Motor neuron (in vitro differentiated cells): ENCODE results near the gene CTU1. TPM values are rescaled to one million over a fixed set of nuclear protein-coding genes. Genes with fewer than 3 reads are reported as not detected.

Experiments
- ATAC-seq, 8 experiments: fragments of 200-7000 bp; cut with Tn5 transposase; replicated peaks in 6 of 8; 2 replicates each; pipeline ENCODE4 v1.8.0; 2021; ENCODE audit warnings: mild to moderate bottlenecking in 8 of 8, moderate library complexity in 8 of 8
- H3K27ac ChIP-seq, 2 donors: fragments of 250-450 bp; sonication (Bioruptor Pico); 2 replicates each; pipeline ENCODE4 v1.9.0; 2021; ENCODE audit warnings: antibody characterized with exemption in 2 of 2, mild to moderate bottlenecking in 2 of 2, moderate library complexity in 1 of 2
- H3K4me1 ChIP-seq, 2 donors: fragments of 250-450 bp; sonication (Bioruptor Pico); replicated peaks in 1 of 2; 2 replicates each; pipeline ENCODE4 v1.6.1; 2021; ENCODE audit warnings: antibody characterized with exemption in 2 of 2, mild to moderate bottlenecking in 2 of 2, moderate library complexity in 1 of 2
- H3K4me3 ChIP-seq, 5 donors: fragments of 250-450 bp; sonication (Bioruptor Pico); 2 replicates each; pipeline ENCODE4 v1.9.0; 2021; ENCODE audit warnings: antibody characterized with exemption in 5 of 5, mild to moderate bottlenecking in 5 of 5, moderate library complexity in 4 of 5
- WGBS, 10 experiments: fragments of 450-650 bp; shearing (Covaris generic); methylation state at CpG; one replicate each; pipeline ENCODE4 v1.0.0; 2022; 5-methylcytosine and 5-hydroxymethylcytosine counted together
- in situ Hi-C, 9 experiments: fragments of 400-800 bp; cut with MboI; loops; one replicate each; pipeline ENCODE4 v1.15.0; 2021; ENCODE audit warnings: low sequenced_read_pairs in 9 of 9, low pct_unique_long_range_greater_than_20kb in 2 of 9; ENCODE audit not compliant: unreplicated experiment in 9 of 9
- total RNA-seq, 8 experiments: library from RNA; unstranded; fragments of 300-600 nt; gene quantifications; 2 replicates each; pipeline versions ENCODE4 v1.2.3 to v1.2.4, GENCODE V29; 2022

Gene CTU1
- total RNA-seq, 8 experiments from 2014 or later: 1.7 to 4.0 (median 2.5) TPM

DNA sequence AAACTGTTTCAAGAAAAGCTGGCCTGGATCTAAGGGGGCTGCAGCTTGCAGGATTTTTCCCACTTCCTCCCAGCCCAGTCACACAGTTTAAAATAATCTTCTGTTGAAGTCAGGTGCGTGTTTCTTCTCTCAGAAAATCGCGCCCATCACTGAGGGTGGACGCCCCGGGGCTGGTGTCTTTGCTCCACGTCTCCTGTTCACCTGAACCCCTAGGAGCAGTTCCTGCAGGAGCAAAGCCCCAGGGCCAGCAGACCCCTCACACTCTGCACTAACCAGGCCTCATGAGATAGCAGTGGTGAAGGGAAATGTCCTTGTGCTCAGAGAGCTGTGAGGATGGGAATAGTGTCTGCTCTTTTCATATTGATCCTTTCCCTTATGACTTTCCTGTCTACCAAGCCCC is 33.0 kb upstream of the CTU1 start:
- 40 to 62% (median 60%) methylated on average over 1 to 6 of the region's 6 CpGs; no CpG with 5 or more reads in 7 of the 10 experiments for WGBS, 10 experiments
- in situ Hi-C loops: no loop called here
- ATAC-seq: no peak
- Histone ChIP-seq H3K27ac (no peak overlapping the region), H3K4me1 (peaks cover 0 to 2% of the 10 kb centered on the region in 2 donors), H3K4me3 (no peak overlapping the region)

DNA sequence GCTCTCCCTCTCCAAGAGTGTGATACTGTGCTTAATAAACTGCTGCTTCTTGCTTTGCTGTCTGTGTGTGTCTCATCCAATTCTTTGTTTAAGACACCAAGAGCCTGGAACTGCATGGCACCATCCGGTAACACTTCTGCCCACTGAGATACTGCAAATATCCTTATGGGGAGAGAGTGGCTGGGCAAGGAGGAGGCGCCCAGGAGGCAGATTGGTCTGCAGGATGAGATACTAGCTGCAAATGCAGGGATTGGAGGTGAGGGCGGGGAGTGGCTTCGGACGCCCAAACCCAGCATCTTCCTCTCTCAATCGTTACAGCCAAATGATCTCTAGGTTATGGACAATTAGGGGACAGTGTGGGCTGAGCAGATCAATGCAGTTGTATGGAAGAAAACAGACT is 32.2 kb upstream of the CTU1 start:
- H3K27ac ChIP-seq: no peak overlapping the region
- in situ Hi-C loops: no loop called here
- WGBS, 10 experiments: 16 to 73% (median 30%) methylated on average over 1 to 6 of the region's 6 CpGs; no CpG with 5 or more reads in 2 of the 10 experiments
- peaks cover 0 to 2% of the 10 kb centered on the region in 2 donors for H3K4me1 ChIP-seq
- no peak for ATAC-seq
- no peak overlapping the region for H3K4me3 ChIP-seq

DNA sequence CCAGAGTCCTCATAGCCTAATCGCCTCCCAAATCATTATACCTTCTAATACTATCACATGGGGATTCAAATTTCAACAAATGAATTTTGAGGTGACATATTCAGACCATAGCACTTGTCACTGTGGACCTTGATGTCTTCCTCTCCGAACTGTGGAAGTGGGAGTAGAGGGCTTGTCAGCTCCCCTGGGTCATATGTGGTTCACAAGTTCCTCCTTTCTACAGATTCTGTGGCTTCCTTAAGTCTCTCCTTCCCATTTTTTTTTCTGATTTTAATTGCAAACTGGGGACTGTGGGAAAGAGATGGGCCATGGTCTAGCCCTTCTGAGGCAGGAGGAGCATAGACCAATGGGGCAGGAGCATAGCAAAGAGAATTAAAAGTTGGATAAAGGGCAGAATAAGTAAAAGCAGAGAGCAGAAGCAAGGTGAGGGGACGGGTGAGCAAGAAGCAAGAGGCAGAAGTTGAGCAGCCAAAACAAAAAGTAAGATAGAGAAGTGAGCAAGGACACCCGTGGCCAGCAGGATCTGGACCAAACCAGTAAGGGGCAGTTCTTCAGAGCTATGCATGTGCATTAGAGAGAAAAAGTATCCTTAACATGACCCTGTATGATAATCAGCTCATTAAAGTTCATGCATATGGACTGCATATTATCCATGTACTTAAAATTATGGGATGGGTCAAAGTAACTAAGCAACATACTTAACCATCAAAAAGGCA is 31.2 kb upstream of the CTU1 start:
- 0 to 90% (median 53%) methylated on average over 1 to 4 of the region's 4 CpGs for WGBS, 10 experiments
- Histone ChIP-seq H3K4me1 (peaks cover 0 to 2% of the 10 kb centered on the region in 2 donors), H3K4me3 (no peak overlapping the region), H3K27ac (no peak overlapping the region)
- in situ Hi-C loops: no loop called here
- peak in 1 of 8 experiments; percentile 90 for ATAC-seq

DNA sequence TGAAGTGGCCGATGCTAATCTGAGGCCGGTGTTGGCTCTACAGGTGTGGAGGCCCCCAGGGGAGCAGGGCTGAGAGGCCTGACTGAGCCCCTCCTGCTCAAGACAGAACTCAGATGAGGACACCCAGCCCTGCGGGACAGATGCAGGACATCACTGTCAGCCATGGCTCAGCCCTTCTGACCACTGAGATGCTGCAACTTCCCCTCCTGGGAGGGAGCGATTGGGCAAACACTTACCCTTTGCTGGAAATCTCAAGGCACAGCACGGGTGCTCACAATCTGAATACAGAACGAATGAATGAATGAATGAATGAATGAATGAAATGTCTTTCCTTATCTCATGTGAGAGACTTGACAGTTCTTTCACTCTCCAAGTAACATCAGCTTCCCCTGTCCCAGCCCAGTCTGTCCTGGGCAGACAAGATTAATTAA is 30.4 kb upstream of the CTU1 start:
- no peak for ATAC-seq
- in situ Hi-C loops: no loop called here
- H3K4me3 ChIP-seq: no peak overlapping the region
- H3K27ac ChIP-seq: no peak overlapping the region
- H3K4me1 ChIP-seq: peaks cover 0 to 2% of the 10 kb centered on the region in 2 donors
- 0 to 92% (median 41%) methylated on average over 1 to 4 of the region's 6 CpGs; no CpG with 5 or more reads in 2 of the 10 experiments for WGBS, 10 experiments

DNA sequence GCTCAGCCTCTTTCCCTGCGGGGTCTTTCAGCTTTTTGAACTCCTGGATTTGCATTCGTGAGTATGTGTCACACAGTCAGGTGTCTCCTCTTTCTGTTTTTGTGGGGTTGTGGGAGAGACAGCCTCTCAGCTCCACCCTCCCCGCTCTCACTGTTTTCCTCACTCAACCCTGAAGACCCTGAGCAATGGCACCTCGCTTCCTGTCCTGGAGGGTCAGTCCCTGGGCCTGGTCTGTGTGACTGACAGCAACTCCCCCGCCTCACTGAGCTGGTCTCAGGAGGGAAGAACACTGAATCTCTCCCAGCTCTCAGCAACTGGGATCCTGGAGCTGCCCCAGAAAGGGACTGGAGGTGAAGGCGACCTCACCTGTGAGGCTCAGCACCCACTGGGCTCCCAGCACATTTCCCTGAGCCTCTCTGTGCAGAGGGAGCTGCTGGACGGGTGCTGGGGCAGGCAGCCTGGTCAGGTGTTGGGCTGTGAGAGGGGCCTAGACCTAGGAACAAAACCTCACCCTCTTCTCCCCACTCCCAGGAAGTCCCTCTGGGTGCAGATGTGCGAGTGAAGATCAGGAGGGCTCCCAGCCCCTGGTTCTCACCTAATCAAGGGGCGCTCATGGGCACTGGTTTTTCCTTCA is 29.7 kb upstream of the CTU1 start:
- Histone ChIP-seq H3K27ac (no peak overlapping the region), H3K4me1 (peaks cover 0 to 2% of the 10 kb centered on the region in 2 donors), H3K4me3 (no peak overlapping the region)
- no peak for ATAC-seq
- 12 to 80% (median 59%) methylated on average over 1 to 5 of the region's 9 CpGs; no CpG with 5 or more reads in 4 of the 10 experiments for WGBS, 10 experiments
- in situ Hi-C loops: no loop called here

DNA sequence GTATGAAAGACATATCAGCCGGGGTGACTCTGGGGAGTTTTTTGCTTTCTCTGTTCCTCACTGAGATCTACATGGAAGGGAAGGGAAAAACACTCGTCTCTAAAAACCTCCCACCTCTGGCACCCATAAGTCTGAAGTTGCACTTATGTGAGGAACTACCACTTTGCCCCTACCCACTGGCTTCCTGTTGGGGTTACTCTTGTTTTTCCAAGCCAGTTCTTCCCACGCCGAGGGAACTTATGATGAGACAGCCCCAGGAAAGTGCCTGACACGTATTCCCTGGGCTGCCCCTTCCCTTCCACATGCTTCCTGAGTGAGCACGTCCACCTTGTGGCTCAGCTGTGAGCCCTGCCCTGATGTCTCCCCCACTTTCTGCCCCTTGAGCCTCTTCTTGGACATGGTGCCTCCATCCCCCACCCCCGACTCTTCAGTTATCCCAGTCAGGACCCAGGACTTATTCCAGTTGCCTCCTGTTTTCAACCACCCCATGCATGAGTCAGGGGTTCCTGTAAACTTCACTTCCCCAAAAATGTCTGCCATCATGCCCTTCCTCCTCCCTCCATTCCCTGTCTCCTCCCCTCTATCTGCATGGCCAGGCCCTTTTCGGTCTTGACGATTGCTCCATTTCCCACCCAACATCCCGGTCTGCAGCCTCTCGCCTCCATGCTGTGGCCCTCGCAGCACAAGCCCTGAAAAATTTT is 28.8 kb upstream of the CTU1 start:
- peaks cover 0 to 2% of the 10 kb centered on the region in 2 donors for H3K4me1 ChIP-seq
- ATAC-seq: no peak
- in situ Hi-C loops: no loop called here
- no peak overlapping the region for H3K4me3 ChIP-seq
- WGBS, 10 experiments: 35 to 93% (median 59%) methylated on average over 1 to 8 of the region's 12 CpGs; no CpG with 5 or more reads in 1 of the 10 experiments
- no peak overlapping the region for H3K27ac ChIP-seq

DNA sequence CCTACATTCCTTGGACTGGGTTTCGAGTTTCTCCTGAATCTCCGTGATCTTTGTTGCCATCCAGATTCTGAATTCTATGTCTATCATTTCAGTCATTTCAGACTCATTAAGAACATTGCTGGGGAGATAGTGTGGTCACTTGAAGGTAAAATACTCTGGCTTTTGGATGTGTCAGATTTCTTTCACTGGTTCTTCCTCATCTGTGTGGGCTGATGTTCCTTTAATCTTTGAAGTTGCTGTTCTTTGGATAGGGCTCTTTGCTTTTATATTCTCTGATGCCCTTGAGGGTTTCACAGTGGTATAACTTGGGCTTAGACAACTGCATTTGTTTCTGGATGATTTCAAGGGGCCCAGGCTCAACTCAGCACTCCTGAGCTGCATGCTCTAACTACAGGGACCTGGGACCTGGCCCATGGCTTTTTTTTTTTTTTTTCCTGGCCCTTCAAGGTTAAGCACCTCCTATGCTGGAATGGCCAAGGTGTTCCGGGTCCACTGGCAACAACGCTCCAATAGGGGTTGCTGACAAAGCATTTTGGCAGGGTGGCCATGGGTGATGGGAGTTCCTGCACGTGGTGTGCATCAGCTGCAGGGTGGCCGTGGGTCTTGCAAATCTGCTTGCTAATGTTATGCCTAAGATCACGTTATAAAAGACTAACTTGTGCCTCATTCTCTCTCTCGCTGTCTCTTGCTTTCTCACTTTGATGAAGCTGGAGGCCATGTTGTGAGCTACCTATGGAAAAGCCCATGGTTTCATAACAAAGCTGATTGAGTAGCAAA is 28.0 kb upstream of the CTU1 start:
- ATAC-seq: no peak
- no peak overlapping the region for H3K27ac ChIP-seq
- peaks cover 0 to 2% of the 10 kb centered on the region in 2 donors for H3K4me1 ChIP-seq
- WGBS, 10 experiments: 18 to 85% (median 61%) methylated on average over 2 to 8 of the region's 8 CpGs
- in situ Hi-C loops: no loop called here
- no peak overlapping the region for H3K4me3 ChIP-seq

DNA sequence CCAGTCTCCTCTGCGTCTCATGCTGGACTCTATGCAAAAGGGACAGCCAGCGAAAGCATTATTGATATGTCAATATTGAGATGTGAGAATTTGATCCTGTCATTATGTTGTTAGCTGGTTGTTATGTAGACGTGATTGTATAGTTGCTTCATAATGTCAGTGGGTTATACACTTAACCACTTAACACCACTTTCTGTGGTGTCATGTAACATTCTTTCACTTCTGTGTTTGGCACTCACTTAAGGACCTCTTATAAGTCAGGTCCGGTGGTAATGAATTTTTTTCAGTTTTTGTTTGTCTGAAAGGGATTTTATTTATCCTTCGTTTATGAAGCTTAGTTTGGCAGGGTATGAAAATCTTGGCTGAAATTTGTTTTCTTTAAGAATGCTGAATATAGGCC is 26.8 kb upstream of the CTU1 start:
- H3K4me1 ChIP-seq: no peaks in the 10 kb centered on the region
- WGBS, 10 experiments: 20 to 85% (median 56%) methylated on average over 1 to 5 of the region's 5 CpGs
- no peak for ATAC-seq
- in situ Hi-C loops: no loop called here
- H3K27ac ChIP-seq: no peak overlapping the region
- H3K4me3 ChIP-seq: no peak overlapping the region

DNA sequence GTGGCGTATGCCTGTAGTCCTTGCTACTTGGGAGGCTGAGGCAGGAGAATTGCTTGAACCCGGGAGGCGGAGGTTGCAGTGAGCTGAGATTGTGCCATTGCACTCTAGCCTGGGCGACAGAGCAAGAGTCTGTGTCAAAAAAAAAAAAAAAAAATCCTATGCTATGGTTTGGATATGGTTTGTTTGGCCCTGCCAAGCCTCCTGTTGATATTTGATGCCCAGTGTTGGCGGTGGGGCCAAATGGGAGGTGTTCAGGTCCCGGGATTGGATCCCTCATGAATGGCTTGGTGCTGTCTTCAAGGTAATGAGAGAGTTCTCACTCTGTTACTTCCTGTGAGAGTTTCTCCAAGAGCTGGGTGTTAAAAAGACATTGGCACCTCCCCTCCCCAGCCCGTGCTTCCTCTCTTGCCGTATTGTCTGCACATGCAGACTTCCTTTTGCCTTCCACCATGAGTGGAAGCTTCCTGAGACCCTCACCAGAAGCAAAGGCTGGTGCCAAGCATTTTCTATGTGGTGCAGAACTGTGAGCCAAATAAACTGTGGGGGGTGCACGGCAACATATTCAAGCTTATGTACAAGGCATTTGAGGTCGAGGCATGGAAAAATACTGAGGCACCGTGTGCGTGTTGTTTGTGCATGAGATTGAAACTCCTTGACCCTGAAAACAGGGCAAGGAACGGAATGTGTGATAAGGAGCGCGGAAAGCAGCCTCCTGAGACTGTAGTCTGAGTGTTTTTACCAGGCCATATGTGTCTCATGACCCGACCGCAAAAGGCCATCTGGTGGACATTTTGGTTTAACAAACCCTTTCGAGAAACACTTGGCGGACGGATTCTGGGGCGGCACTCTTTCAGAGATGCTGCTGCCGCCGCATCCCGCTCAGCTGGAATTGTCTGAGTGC is 23.8 kb upstream of the CTU1 start:
- WGBS, 10 experiments: 33 to 79% (median 71%) methylated on average over 3 to 20 of the region's 24 CpGs
- peak in 3 of 8 experiments; percentile 31 to 76 (median 52) for ATAC-seq

DNA sequence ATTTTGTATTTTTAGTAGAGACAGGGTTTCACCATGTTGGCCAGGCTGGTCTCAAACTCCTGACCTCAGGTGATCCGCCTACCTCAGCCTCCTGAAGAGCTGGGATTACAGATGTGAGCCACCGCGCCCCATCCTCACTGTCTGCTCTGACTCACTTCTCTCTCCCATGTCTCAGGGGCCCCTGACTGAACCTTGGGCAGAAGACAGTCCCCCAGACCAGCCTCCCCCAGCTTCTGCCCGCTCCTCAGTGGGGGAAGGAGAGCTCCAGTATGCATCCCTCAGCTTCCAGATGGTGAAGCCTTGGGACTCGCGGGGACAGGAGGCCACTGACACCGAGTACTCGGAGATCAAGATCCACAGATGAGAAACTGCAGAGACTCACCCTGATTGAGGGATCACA is 21.5 kb upstream of the CTU1 start:
- no peak for ATAC-seq
- 40 to 71% (median 67%) methylated on average over 1 to 4 of the region's 8 CpGs; no CpG with 5 or more reads in 7 of the 10 experiments for WGBS, 10 experiments
- in situ Hi-C loops: no loop called here
- H3K4me3 ChIP-seq: no peak overlapping the region
- no peak overlapping the region for H3K27ac ChIP-seq
- H3K4me1 ChIP-seq: no peaks in the 10 kb centered on the region

More for the DNA sequence above, 23.8 kb upstream of the CTU1 start:
- H3K27ac ChIP-seq: no peak overlapping the region
- in situ Hi-C loops: no loop called here
- H3K4me3 ChIP-seq: no peak overlapping the region
- no peaks in the 10 kb centered on the region for H3K4me1 ChIP-seq

DNA sequence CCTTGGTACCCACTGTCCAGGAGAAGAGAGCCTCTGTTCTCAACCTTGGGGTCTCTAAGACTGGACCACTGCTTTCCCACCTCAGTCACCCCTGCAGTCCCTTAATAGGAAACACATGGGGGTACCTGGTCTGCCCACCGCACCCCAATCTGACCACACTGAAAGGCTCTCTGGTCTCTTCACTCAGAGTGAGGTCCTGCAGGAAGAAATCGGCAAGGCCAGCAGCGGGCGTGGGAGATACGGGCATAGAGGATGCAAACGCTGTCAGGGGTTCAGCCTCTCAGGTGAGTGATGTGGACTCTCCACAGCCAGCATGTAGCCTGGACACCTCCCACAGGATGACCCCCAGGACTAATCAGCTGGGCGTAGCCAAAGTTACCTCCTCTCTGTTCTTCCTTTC is 20.0 kb upstream of the CTU1 start:
- ATAC-seq: no peak
- no peak overlapping the region for H3K4me3 ChIP-seq

DNA sequence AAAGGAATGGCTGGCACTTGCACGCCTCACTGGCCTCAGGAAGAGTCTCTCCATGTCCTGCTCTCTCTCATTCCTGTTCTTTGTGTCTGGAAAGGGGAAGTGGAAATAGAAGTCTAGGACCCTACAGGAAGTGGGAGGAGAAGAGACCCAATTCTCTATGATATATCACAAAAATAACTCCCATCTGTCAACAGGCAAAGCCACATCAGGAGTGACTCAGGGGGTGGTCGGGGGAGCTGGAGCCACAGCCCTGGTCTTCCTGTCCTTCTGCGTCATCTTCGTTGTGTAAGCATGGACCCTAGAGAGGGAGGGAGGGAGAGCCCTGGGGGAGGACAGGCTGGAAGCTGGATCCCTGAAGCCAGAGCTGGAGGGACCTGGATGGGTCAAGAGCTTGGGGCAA is 19.5 kb upstream of the CTU1 start:
- no peak for ATAC-seq
- 0 to 90% (median 43%) methylated on average over 1 to 3 of the region's 4 CpGs; no CpG with 5 or more reads in 1 of the 10 experiments for WGBS, 10 experiments
- H3K4me3 ChIP-seq: no peak overlapping the region
- in situ Hi-C loops: no loop called here
- no peak overlapping the region for H3K27ac ChIP-seq
- H3K4me1 ChIP-seq: no peaks in the 10 kb centered on the region

More for the DNA sequence above, 20.0 kb upstream of the CTU1 start:
- no peak overlapping the region for H3K27ac ChIP-seq
- no peaks in the 10 kb centered on the region for H3K4me1 ChIP-seq
- in situ Hi-C loops: no loop called here
- WGBS, 10 experiments: 40 to 100% (median 82%) methylated on average over 1 to 7 of the region's 7 CpGs; no CpG with 5 or more reads in 2 of the 10 experiments
